IPS-18a (cell line): ENCODE measurements around the gene BBS1.
"Not testable (repeated sequence)": the region's sequence is repeated elsewhere in the genome, so short reads cannot be mapped to it uniquely, and the experiment has no call there.

ENCODE experiments used
- H3K27ac ChIP-seq: one replicate; pipeline ENCODE4 v1.5.1; 2013; ENCODE audit warnings: low read length
- H3K27me3 ChIP-seq: one replicate; pipeline ENCODE4 v1.6.1; 2013; ENCODE audit warnings: mild to moderate bottlenecking, low read length; ENCODE audit not compliant: control insufficient read depth, insufficient read depth
- H3K36me3 ChIP-seq: one replicate; pipeline ENCODE4 v1.6.1; 2013; ENCODE audit warnings: low read depth, low read length; ENCODE audit not compliant: control insufficient read depth
- H3K4me1 ChIP-seq: one replicate; pipeline ENCODE4 v1.6.1; 2013; ENCODE audit warnings: low read depth, low read length; ENCODE audit not compliant: control insufficient read depth
- H3K4me3 ChIP-seq: one replicate; pipeline ENCODE4 v1.5.1; 2013; ENCODE audit warnings: low read length
- H3K9ac ChIP-seq: one replicate; pipeline ENCODE4 v1.6.1; 2013; ENCODE audit warnings: mild to moderate bottlenecking, low read length, moderate library complexity
- H3K9me3 ChIP-seq: one replicate; pipeline ENCODE4 v1.6.1; 2013; ENCODE audit warnings: low read depth, low read length; ENCODE audit not compliant: control insufficient read depth

BBS1 gene

GRCh38 chr11:66510271-66510989 is at the start of gene BBS1:
BBS1 (plus strand) TSS chr11:66510635; CDS start chr11:66510660, 25 bp downstream.
- Histone ChIP-seq H3K27ac (no peak within 1 kb of the TSS), H3K4me1 (peaks cover 4% of the 10 kb centered on the region), H3K27me3 (no peaks in the 10 kb centered on the region), H3K9me3 (no peaks in the 10 kb centered on the region), H3K9ac (peak within 1 kb of the TSS; percentile 51), H3K4me3 (peak within 1 kb of the TSS; percentile 85), H3K36me3 (peaks cover 6% of the 10 kb centered on the region)

- no peaks in the 10 kb centered on the region for H3K36me3 ChIP-seq
- H3K4me3 ChIP-seq, result no peak overlapping the region
- H3K4me1 ChIP-seq, result peaks cover 10% of the 10 kb centered on the region
- no peak overlapping the region for H3K9ac ChIP-seq
- H3K9me3 ChIP-seq, result no peaks in the 10 kb centered on the region
- no peak overlapping the region for H3K27ac ChIP-seq
- no peaks in the 10 kb centered on the region for H3K27me3 ChIP-seq
Measured at GRCh38 chr11:66462010-66462409, 48.4 kb upstream of the BBS1 start.

GRCh38 chr11:66462911-66463310 is 47.5 kb upstream of the BBS1 start:
- Histone ChIP-seq H3K27ac (no peak overlapping the region), H3K4me3 (no peak overlapping the region), H3K27me3 (peaks cover 4% of the 10 kb centered on the region), H3K9ac (no peak overlapping the region), H3K9me3 (no peaks in the 10 kb centered on the region), H3K4me1 (peaks cover 15% of the 10 kb centered on the region), H3K36me3 (no peaks in the 10 kb centered on the region)

GRCh38 chr11:66464116-66464515 is 46.3 kb upstream of the BBS1 start:
- H3K36me3 ChIP-seq, H3K27me3 ChIP-seq, H3K9ac ChIP-seq, H3K9me3 ChIP-seq, H3K27ac ChIP-seq, H3K4me3 ChIP-seq: not testable (repeated sequence)
- peaks cover 15% of the 10 kb centered on the region for H3K4me1 ChIP-seq

GRCh38 chr11:66464916-66465315 is 45.5 kb upstream of the BBS1 start:
- no peak overlapping the region for H3K4me3 ChIP-seq
- peaks cover 18% of the 10 kb centered on the region for H3K4me1 ChIP-seq
- H3K9ac ChIP-seq, result no peak overlapping the region
- no peaks in the 10 kb centered on the region for H3K9me3 ChIP-seq
- peaks cover 4% of the 10 kb centered on the region for H3K27me3 ChIP-seq
- no peaks in the 10 kb centered on the region for H3K36me3 ChIP-seq
- no peak overlapping the region for H3K27ac ChIP-seq

- Histone ChIP-seq H3K27ac (peak overlapping the region; percentile 18), H3K36me3 (no peaks in the 10 kb centered on the region), H3K27me3 (peaks cover 4% of the 10 kb centered on the region), H3K9ac (peak overlapping the region; percentile 47), H3K4me1 (peaks cover 18% of the 10 kb centered on the region), H3K9me3 (no peaks in the 10 kb centered on the region), H3K4me3 (peak overlapping the region; percentile 82)
Measured at GRCh38 chr11:66465373-66466224, 44.8 kb upstream of the BBS1 start.

GRCh38 chr11:66466225-66467033 is 44.0 kb upstream of the BBS1 start, which contains the start of gene PELI3:
PELI3 (plus strand) TSS chr11:66466905; CDS start chr11:66468129, 1,224 bp downstream.
- Histone ChIP-seq H3K9me3 (no peaks in the 10 kb centered on the region), H3K27ac (peak within 1 kb of the TSS; percentile 18), H3K27me3 (peaks cover 4% of the 10 kb centered on the region), H3K4me1 (peaks cover 18% of the 10 kb centered on the region), H3K4me3 (peak within 1 kb of the TSS; percentile 82), H3K36me3 (no peaks in the 10 kb centered on the region), H3K9ac (peak within 1 kb of the TSS; percentile 47)

GRCh38 chr11:66467034-66467659 is 43.3 kb upstream of the BBS1 start:
- no peak overlapping the region for H3K27ac ChIP-seq

GRCh38 chr11:66467756-66468155 is 42.7 kb upstream of the BBS1 start:
- no peak overlapping the region for H3K27ac ChIP-seq

More at GRCh38 chr11:66467034-66467659, 43.3 kb upstream of the BBS1 start:
- Histone ChIP-seq H3K4me3 (peak overlapping the region; percentile 82), H3K36me3 (no peaks in the 10 kb centered on the region), H3K4me1 (peaks cover 18% of the 10 kb centered on the region), H3K27me3 (peaks cover 4% of the 10 kb centered on the region), H3K9ac (peak overlapping the region; percentile 29), H3K9me3 (no peaks in the 10 kb centered on the region)

GRCh38 chr11:66468691-66469090 is 41.7 kb upstream of the BBS1 start:
- H3K4me1 ChIP-seq, result peaks cover 18% of the 10 kb centered on the region
- H3K4me3 ChIP-seq, result no peak overlapping the region
- peaks cover 4% of the 10 kb centered on the region for H3K36me3 ChIP-seq
- H3K27me3 ChIP-seq, result peaks cover 4% of the 10 kb centered on the region
- no peak overlapping the region for H3K9ac ChIP-seq
- no peak overlapping the region for H3K27ac ChIP-seq
- no peaks in the 10 kb centered on the region for H3K9me3 ChIP-seq

More at GRCh38 chr11:66467756-66468155, 42.7 kb upstream of the BBS1 start:
- Histone ChIP-seq H3K27me3 (peaks cover 4% of the 10 kb centered on the region), H3K36me3 (peaks cover 4% of the 10 kb centered on the region), H3K4me3 (peak overlapping the region; percentile 82), H3K9ac (no peak overlapping the region), H3K9me3 (no peaks in the 10 kb centered on the region), H3K4me1 (peaks cover 18% of the 10 kb centered on the region)
